Activated CD4-positive, alpha-beta T cell treated with anti-CD3 and anti-CD28 coated beads for 1 hour (primary cell): ENCODE data around the gene GTF2F2.
"Not testable (repeated sequence)": the region's sequence is repeated elsewhere in the genome, so short reads cannot be mapped to it uniquely, and the experiment has no call there.

ENCODE experiments used
- DNase-seq: peaks from one replicate; pipeline ENCODE4 v3.0.0-alpha.2; 2020

GTF2F2 gene

GRCh38 chr13:45180713-45181601 is 60.6 kb downstream of the GTF2F2 start:
- DNase-seq: no peak

- DNase-seq: no peak
These were observed 64.4 kb downstream of the GTF2F2 start for GRCh38 chr13:45184693-45185092.

- no peak for DNase-seq
These were observed 65.0 kb downstream of the GTF2F2 start for GRCh38 chr13:45185286-45185685.

DNA sequence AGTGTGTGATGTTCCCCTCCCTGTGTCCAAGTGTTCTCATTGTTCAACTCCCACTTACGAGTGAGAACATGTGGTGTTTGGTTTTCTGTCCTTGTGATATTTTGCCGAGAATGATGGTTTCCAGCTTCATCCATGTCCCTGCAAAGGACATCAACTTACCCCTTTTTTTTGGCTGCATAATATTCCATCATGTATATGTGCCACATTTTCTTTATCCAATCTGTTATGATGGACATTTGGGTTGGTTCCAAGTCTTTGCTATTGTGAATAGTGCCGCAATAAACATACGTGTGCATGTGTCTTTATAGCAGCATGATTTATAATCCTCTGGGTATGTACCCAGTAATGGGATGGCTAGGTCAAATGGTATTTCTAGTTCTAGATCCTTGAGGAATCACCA is 68.8 kb downstream of the GTF2F2 start:
- DNase-seq: not testable (repeated sequence)

DNA sequence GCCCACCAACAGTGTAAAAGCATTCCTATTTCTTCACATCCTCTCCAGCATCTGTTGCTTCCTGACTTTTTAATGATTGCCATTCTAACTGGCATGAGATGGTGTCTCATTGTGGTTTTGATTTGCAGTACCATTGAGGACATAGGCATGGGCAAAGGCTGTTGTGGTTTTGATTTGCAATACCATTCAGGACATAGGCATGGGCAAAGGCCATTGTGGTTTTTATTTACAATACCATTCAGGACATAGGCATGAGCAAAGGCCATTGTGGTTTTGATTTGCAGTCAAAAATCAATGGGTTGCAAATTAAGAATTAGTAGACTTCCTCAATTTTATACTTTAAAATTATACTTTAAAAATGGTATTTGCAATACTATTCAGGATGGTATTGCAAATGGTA is 69.2 kb downstream of the GTF2F2 start:
- not testable (repeated sequence) for DNase-seq

DNA sequence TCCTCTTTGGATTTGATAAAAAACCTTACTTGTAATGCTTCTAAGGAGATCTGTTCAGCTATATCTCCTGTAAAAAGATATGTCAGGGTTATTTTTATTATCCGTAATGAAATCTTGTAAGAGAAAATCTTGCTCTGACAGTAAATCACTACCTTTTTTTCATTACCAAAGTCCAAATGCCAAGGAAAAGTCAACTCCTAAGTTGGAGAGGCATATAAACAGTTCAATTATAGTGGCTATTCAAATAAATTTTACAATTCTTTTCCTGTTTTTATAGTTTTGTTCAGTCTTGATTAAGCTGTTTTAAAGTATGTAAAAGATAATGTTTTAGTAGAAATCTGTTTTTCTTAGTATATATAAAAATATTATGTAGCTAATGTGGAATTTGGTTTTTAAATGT is 71.6 kb downstream of the GTF2F2 start:
- no peak for DNase-seq

DNA sequence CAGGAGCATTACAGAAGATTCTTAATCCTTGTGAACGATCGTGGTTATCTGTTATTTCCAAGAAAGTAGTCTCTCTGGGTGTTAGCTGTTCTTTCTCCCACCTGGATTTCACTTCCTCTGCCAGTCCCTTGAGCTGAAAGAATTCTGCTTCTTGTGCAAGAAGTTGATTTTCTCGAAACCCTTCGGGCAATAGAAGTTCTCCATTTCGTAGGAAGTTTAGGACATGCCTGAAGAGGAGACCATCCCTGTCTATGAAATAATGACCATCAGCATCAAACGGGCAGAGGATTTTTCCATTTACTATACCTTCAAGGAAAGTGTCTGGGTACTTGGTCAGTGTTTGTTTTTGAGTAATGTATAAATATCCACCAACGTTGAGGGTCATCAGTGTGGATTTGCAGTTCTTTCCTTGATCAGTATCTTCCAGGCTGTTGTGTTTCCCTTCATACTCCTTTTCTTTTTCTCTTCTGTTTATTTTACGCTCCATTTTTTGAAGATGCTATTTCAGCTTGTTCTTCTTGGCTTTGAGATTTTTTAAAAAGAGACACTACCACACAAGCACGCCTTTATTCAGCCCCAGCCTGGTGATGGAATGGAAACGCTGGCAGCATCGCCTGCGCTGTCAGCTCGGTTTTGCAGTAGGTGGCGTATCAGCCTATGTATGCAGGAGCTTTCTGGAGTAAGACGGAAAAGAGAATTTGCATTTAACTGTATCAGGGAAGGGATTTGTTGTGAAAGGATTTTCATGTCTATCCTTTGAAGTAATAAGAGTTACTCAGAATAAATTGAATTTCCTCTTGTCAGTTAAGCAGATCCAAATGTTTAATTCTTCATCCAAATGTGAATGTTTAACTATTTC is 74.0 kb downstream of the GTF2F2 start:
- no peak for DNase-seq

DNA sequence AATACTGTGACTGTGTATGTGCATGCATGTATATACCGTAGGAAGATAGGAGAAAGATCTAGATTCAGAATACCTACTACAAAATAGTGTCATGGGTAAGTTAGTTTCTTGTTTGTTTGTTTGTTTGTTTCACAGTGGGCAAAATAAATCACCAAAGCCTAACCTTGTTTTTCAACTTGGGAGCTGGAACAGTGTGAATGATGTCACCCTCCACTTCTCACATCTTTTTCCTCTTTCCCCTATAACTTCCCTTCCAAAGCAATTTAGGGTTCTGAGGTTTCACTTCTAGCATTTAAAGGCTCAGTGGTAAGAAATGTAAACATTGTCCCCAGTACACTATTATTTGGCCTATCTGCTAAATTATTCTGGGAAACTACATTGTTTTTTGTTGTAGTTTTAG is 75.1 kb downstream of the GTF2F2 start:
- DNase-seq: no peak

DNA sequence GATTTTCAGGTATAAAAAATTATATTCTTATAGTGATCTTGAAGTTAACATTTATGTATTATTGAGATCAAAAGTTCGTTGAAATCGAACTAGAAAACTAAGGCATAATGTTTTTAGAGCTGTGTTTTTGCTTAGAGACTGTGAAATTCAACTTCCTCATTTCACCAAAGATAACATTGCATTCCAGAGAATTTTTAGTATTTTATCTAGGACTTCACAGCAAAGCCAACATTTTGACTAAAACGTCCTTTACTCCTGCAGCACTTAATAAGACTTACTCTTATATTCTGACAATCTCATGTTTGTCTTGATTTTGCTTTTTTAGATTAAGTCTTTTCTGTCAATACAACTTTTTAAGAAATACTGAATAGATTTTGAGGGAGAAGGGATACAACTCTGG is 75.8 kb downstream of the GTF2F2 start:
- DNase-seq: no peak

DNA sequence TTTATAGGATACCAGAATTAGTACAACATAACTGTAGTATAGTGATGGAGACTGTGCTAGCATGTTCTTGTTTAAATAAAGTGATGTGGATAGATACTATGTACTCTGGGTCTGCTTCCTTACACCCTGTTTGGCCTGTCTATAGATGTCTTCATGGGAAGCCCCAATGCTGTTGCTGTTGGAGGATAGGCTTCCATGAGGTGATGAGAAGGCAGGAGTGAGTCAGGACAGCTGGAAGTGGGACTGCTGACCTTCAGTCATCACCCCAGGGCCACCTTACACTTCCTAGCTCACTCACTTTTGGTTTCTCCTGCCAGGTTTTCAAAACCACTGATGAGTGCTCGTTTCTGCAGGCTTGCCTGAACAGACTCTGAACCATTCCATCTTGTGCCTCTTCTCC is 76.3 kb downstream of the GTF2F2 start:
- DNase-seq: no peak

- no peak for DNase-seq
These were observed 77.7 kb downstream of the GTF2F2 start for GRCh38 chr13:45198041-45198440.

DNA sequence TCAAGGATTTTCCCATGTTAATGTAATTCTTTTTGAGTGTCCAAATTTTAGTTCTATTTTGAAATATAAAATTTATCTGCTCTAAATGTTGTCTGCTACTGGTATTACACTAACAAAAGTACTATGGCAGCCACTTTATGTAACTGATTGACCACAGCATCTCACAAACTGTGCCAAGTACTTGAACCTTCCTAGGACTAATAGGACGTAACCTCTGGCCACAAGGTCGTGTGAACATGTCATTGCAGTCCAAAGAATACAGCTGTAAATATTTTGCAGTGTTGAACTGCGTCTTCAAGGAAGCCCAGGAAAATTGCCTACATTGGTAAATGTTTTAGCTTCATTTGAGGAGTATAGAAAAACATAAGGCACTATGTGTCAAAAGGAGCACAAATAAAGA is 78.6 kb downstream of the GTF2F2 start:
- DNase-seq: no peak

- no peak for DNase-seq
These were observed 79.4 kb downstream of the GTF2F2 start for GRCh38 chr13:45199711-45200110.

GRCh38 chr13:45200701-45201232 is 80.5 kb downstream of the GTF2F2 start, which contains the start of gene KCTD4:
Gene KCTD4, minus strand, starts transcription at chr13:45201045. Its CDS starts 6,478 bp downstream, at chr13:45194567.
- no peak for DNase-seq

GRCh38 chr13:45205124-45205523 is 84.8 kb downstream of the GTF2F2 start:
- DNase-seq: no peak

- no peak for DNase-seq
These were observed 86.0 kb downstream of the GTF2F2 start for GRCh38 chr13:45206340-45206739.

DNA sequence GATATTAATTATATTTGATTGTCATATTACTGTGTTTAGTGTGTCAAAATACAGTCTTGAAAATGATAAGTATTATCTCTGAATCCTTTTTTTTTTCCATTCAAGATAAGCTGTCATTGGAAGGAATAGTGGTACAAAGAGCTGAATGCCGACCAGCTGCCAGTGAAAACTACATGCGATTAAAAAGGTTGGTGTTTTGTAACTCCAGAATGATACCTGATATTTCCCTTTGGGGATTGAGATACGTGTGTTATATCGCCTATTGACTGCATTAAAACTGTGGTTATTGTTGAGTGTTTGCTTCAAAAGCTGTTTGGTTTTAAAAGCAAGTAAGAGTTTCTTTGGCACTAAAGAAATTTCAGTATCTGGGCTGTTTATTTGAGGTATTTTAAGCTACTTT is 87.0 kb downstream of the GTF2F2 start:
- no peak for DNase-seq

DNA sequence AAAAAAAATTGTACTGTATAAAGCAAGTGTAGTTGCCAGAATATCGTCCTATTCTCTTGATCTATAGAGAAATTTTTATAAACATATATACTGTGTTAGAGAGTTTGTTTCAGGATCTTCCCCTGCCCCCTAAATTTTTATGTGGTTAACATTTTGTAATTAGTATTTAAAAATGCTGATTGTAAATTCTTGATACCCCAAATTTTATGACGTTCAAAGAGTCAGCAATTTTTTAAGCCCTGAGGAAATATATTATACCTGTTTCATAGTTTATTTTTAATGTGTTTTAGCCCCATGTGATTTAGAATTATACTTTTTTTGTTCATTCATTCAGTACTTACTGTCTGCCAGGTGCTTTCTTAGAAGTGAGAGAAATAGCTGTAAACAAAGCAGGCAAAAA is 87.8 kb downstream of the GTF2F2 start:
- no peak for DNase-seq

DNA sequence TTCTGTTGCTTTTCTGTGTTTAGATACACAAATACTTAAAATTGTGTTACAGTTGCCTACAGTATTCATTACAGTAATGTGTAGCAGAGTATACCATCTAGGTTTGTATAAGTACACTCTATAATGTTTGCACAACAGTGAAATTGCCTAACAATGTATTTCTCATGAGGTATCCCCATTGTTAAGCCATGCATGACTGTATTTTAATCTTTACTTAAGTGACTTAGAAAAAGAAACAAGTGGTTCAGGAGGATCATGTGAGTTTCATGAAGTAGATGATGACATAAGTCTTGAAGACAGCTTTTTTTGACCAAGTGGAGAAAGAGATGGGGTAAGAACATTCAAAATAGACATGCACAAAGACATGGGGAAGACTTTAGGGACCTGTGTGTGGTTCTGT is 88.9 kb downstream of the GTF2F2 start:
- no peak for DNase-seq

DNA sequence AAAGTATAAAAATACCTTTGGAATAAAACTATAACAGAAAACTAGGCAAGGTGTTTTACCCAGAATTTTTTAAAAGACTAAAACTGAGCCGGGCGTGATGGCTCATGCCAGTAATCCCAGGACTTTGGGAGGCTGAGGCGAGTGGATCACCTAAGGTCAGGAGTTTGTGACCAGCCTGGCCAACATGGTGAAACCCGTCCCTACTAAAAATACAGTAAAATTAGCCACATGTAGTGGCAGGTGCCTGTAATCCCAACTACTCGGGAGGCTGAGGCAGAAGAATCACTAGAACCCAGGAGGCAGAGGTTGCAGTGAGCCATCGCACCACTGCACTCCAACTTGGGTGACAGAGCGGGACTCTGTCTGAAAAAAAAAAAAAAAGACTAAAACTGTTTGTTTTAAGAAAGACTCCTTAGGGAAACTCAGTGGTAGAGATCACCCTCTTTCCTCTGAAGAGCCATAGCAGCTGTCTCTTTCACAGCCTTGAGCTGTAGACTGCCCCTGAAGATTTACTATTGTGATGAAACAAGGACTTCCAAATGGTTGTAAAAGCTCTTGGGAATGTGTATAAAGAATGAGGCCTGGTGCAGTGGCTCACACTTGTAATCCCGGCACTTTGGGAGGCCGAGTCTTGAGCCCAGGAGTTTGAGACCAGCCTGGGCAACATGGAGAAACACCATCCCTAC is 95.2 kb downstream of the GTF2F2 start:
- no peak for DNase-seq

DNA sequence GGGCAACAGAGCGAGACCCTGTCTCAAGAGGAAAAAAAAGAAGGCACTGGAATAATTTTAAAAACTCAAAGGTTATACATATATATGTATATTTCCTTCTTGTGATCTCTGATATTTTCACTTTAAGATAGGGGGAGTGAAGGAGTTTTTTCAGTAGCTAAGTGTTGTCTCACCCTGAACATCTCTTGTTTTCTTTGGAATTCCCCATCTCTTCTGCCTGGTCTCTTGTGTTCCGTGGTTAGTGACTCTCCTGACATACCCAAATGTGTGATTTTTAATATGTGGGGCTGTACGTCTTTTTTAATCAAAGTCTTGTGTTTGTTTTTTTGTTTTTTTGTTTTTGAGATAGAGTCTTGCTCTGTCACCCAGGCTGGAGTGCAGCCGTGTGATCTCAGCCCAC is 95.9 kb downstream of the GTF2F2 start:
- no peak for DNase-seq

GRCh38 chr13:45218689-45219088 is 98.4 kb downstream of the GTF2F2 start:
- DNase-seq: no peak
